ENCODE measurements around the gene PLCL2. TPM values are rescaled to one million over a fixed set of nuclear protein-coding genes. Genes with fewer than 3 reads are reported as not detected.

Gene PLCL2
- total and polyA plus RNA-seq, 4 donors: 1.5 to 16.5 (median 9.4) TPM

- Histone ChIP-seq H3K27me3 (ENCODE audit: control insufficient read depth in 4 of 4, insufficient read depth in 4 of 4, low read length in 3 of 4) (no peaks in the 10 kb centered on the region), H3K9me3 (ENCODE audit: control insufficient read depth in 4 of 4, low read length in 3 of 4) (no peaks in the 10 kb centered on the region), H3K27ac (ENCODE audit: low read depth in 1 of 2, low read length in 2 of 2) (no peak overlapping the region), H3K4me1 (ENCODE audit: control insufficient read depth in 4 of 4, insufficient read depth in 4 of 4, low read length in 3 of 4) (peaks cover 4 to 25% (median 11%) of the 10 kb centered on the region in 4 donors), H3K4me3 (ENCODE audit: low read depth in 1 of 3, low read length in 3 of 3) (no peak overlapping the region), H3K36me3 (ENCODE audit: control insufficient read depth in 4 of 4, insufficient read depth in 3 of 4, low read depth in 1 of 4, low read length in 3 of 4) (no peaks in the 10 kb centered on the region), H3K9ac (ENCODE audit: low read depth in 1 of 2, low read length in 2 of 2) (no peak overlapping the region)
- WGBS: 89% methylated on average over 2 of the region's 2 CpGs
- no peak for DNase-seq (ENCODE audit: low spot score)
- TF ChIP-seq FOXA2 (IDR thresholded peaks at IDR 0.05) (no peak), HNF4A (conservative IDR thresholded peaks at IDR 0.05) (no peak), GABPA (IDR thresholded peaks at IDR 0.05 in 1 of 2, conservative IDR thresholded peaks at IDR 0.05 in 1 of 2) (no peak), FOXA1 (IDR thresholded peaks at IDR 0.05) (no peak), ATF3 (IDR thresholded peaks at IDR 0.05) (no peak), NR2F2 (IDR thresholded peaks at IDR 0.05) (no peak), ZBTB33 (IDR thresholded peaks at IDR 0.05) (no peak), CTCF (IDR thresholded peaks at IDR 0.05; ENCODE audit: low read depth, low read length, missing input control) (no peak), MAX (IDR thresholded peaks at IDR 0.05) (no peak), YY1 (IDR thresholded peaks at IDR 0.05) (no peak), TAF1 (conservative IDR thresholded peaks at IDR 0.05) (no peak), EGR1 (IDR thresholded peaks at IDR 0.05; ENCODE audit: low read depth in 2 of 2) (no peak), REST (IDR thresholded peaks at IDR 0.05) (no peak), RAD21 (IDR thresholded peaks at IDR 0.05) (no peak), SP1 (IDR thresholded peaks at IDR 0.05) (no peak), JUND (IDR thresholded peaks at IDR 0.05) (no peak), HNF4G (IDR thresholded peaks at IDR 0.05) (no peak), RXRA (IDR thresholded peaks at IDR 0.05) (no peak)
Observed at GRCh38 chr3:16848007-16848406, 36.7 kb upstream of the PLCL2 start.
